Testis (tissue), 3 donors: ENCODE results near the gene CUEDC1. TPM values are rescaled to one million over a fixed set of nuclear protein-coding genes. Genes with fewer than 3 reads are reported as not detected.

Experiments
- DNase-seq: peaks from one replicate; pipeline ENCODE4 v3.0.0-alpha.2; 2019
- H3K27ac ChIP-seq, 2 donors: fragments of 200-600 bp; sonication (generic); one replicate each; pipeline ENCODE4 v1.5.1; 2019
- H3K27me3 ChIP-seq: fragments of 200-600 bp; sonication (generic); one replicate; pipeline ENCODE4 v1.5.1; 2019
- H3K36me3 ChIP-seq: fragments of 200-600 bp; sonication (generic); one replicate; pipeline ENCODE4 v1.5.1; 2017; ENCODE audit warnings: low read depth; ENCODE audit errors: missing control alignments
- H3K4me1 ChIP-seq: fragments of 200-600 bp; sonication (generic); one replicate; pipeline ENCODE4 v1.5.1; 2019
- H3K4me3 ChIP-seq, 2 donors: fragments of 200-600 bp; sonication (generic); one replicate each; pipeline ENCODE4 v1.5.1; 2017 to 2019
- H3K9me3 ChIP-seq: fragments of 200-600 bp; sonication (generic); one replicate; pipeline ENCODE4 v1.5.1; 2017
- CTCF ChIP-seq, 3 experiments: fragments of 450-650 bp in 2 of 3; fragments of 200-600 bp in 1 of 3; sonication (generic) in 1 of 3; IDR thresholded peaks; one replicate each; pipeline ENCODE4 v1.5.1; 2016 to 2019; ENCODE audit warnings: antibody characterized with exemption in 3 of 3, mild to moderate bottlenecking in 2 of 3, moderate library complexity in 1 of 3
- POLR2A ChIP-seq: fragments of 450-650 bp; IDR thresholded peaks from one replicate; pipeline ENCODE4 v1.6.1; 2017; ENCODE audit warnings: antibody characterized with exemption, mild to moderate bottlenecking, moderate library complexity
- WGBS, 2 donors: methylation state at CpG; one replicate each; pipeline ENCODE4 v1.1.5; 2018; 5-methylcytosine and 5-hydroxymethylcytosine counted together
- intact Hi-C: fragments of 100-400 bp; cut with DNase I; formaldehyde crosslinking; loops from one replicate; pipeline ENCODE4 v1.15.1; 2023; ENCODE audit warnings: low total_unique reads
- polyA plus RNA-seq: library from polyadenylated mRNA; stranded (reverse); fragments of 350-450 nt; fragmentation: Illumina TruSeq; extraction: RNeasy Lipid Tissue Mini Kit (QIAGEN cat#74804); gene quantifications from one replicate; pipeline ENCODE4 v1.2.3, GENCODE V29; 2014; ENCODE audit warnings: low read depth, low replicate concordance; ENCODE audit not compliant: insufficient read depth
- total RNA-seq, 2 donors: library from RNA; depleted of rRNA; stranded (reverse); fragments of >200 nt; gene quantifications; one replicate each; pipeline ENCODE4 v1.2.3, GENCODE V29; 2016

The CUEDC1 gene
- total and polyA plus RNA-seq, 3 donors from 2014 or later = 6.5 to 13.3 (median 8.6) TPM

GRCh38 chr17:57948169-57948554 is 7.0 kb downstream of the CUEDC1 start:
- H3K27ac ChIP-seq = peak overlapping the region in 1 of 2 donors; percentile 75
- WGBS, 2 donors = 45 to 76% methylated on average over 5 of the region's 5 CpGs
- peaks cover 13% of the 10 kb centered on the region for H3K4me1 ChIP-seq
- no peaks in the 10 kb centered on the region for H3K36me3 ChIP-seq
- no peak for DNase-seq
- H3K27me3 ChIP-seq = no peaks in the 10 kb centered on the region
- no peaks in the 10 kb centered on the region for H3K9me3 ChIP-seq
- no peak overlapping the region for H3K4me3 ChIP-seq
- TF ChIP-seq CTCF (IDR thresholded peaks at IDR 0.05) (no peak), POLR2A (no peak)
- intact Hi-C loops = no loop called here

GRCh38 chr17:57947369-57947768 is 7.8 kb downstream of the CUEDC1 start:
- 76% methylated on average over 9 of the region's 9 CpGs for WGBS, 2 donors
- no peaks in the 10 kb centered on the region for H3K27me3 ChIP-seq
- H3K9me3 ChIP-seq = no peaks in the 10 kb centered on the region
- H3K4me3 ChIP-seq = peak overlapping the region in 1 of 2 donors; percentile 34
- H3K36me3 ChIP-seq = no peaks in the 10 kb centered on the region
- no peak for TF ChIP-seq CTCF (IDR thresholded peaks at IDR 0.05)
- TF ChIP-seq POLR2A = no peak
- intact Hi-C loops = no loop called here
- no peak for DNase-seq
- H3K27ac ChIP-seq = peak overlapping the region; percentile 6 to 75
- H3K4me1 ChIP-seq = peaks cover 13% of the 10 kb centered on the region

- WGBS, 2 donors = 24 to 30% methylated on average over 10 of the region's 10 CpGs
- DNase-seq = peak; percentile 24
- peak overlapping the region; percentile 6 to 75 for H3K27ac ChIP-seq
- intact Hi-C loops = no loop called here
- H3K36me3 ChIP-seq = no peaks in the 10 kb centered on the region
- peaks cover 13% of the 10 kb centered on the region for H3K4me1 ChIP-seq
- no peaks in the 10 kb centered on the region for H3K9me3 ChIP-seq
- H3K27me3 ChIP-seq = no peaks in the 10 kb centered on the region
- TF ChIP-seq POLR2A (no peak), CTCF (IDR thresholded peaks at IDR 0.05) (no peak)
- peak overlapping the region; percentile 13 to 34 for H3K4me3 ChIP-seq
These were observed 8.3 kb downstream of the CUEDC1 start for GRCh38 chr17:57946798-57947358.

- H3K4me3 ChIP-seq = peak overlapping the region; percentile 13 to 34
- no peak for TF ChIP-seq POLR2A
- TF ChIP-seq CTCF (IDR thresholded peaks at IDR 0.05) = no peak
- no peaks in the 10 kb centered on the region for H3K9me3 ChIP-seq
- H3K27me3 ChIP-seq = no peaks in the 10 kb centered on the region
- intact Hi-C loops = no loop called here
- no peaks in the 10 kb centered on the region for H3K36me3 ChIP-seq
- H3K27ac ChIP-seq = peak overlapping the region; percentile 6 to 75
- DNase-seq = no peak
- H3K4me1 ChIP-seq = peaks cover 13% of the 10 kb centered on the region
- WGBS, 2 donors = 29 to 42% methylated on average over 6 of the region's 6 CpGs
These were observed 9.0 kb downstream of the CUEDC1 start for GRCh38 chr17:57945996-57946797.
